GM23248 (cell line): ENCODE measurements around the gene ZNF277. TPM values are rescaled to one million over a fixed set of nuclear protein-coding genes. Genes with fewer than 3 reads are reported as not detected.

Experiments
- DNase-seq: peaks from one replicate; pipeline ENCODE4 v3.0.0-alpha.2; 2015
- H2AFZ ChIP-seq: fragments of 200-600 bp; sonication (generic); 2 replicates; pipeline ENCODE4 v1.6.1; 2016; ENCODE audit warnings: antibody characterized with exemption
- H3F3A ChIP-seq: fragments of 200-600 bp; sonication (generic); 2 replicates; pipeline ENCODE4 v1.6.1; 2016; ENCODE audit warnings: mild to moderate bottlenecking, antibody characterized with exemption, mixed run types; ENCODE audit not compliant: insufficient read depth
- H3K27ac ChIP-seq: fragments of 200-600 bp; sonication (generic); 2 replicates; pipeline ENCODE4 v1.5.1; 2016; ENCODE audit warnings: mild to moderate bottlenecking
- H3K27me3 ChIP-seq: fragments of 200-600 bp; sonication (generic); replicated peaks from 2 replicates; pipeline ENCODE4 v1.6.1; 2016; ENCODE audit warnings: mild to moderate bottlenecking; ENCODE audit not compliant: insufficient read depth
- H3K36me3 ChIP-seq: fragments of 200-600 bp; sonication (generic); 2 replicates; pipeline ENCODE4 v1.6.1; 2016; ENCODE audit warnings: low read depth, mild to moderate bottlenecking
- H3K4me1 ChIP-seq: fragments of 200-600 bp; sonication (generic); 2 replicates; pipeline ENCODE4 v1.6.1; 2016; ENCODE audit warnings: mild to moderate bottlenecking; ENCODE audit not compliant: insufficient read depth
- H3K4me2 ChIP-seq: fragments of 200-600 bp; sonication (generic); one replicate; pipeline ENCODE4 v1.6.1; 2016; ENCODE audit warnings: mild to moderate bottlenecking; ENCODE audit not compliant: unreplicated experiment
- H3K4me3 ChIP-seq: fragments of 200-600 bp; sonication (generic); 2 replicates; pipeline ENCODE4 v1.5.1; 2016; ENCODE audit warnings: mild to moderate bottlenecking
- H3K79me2 ChIP-seq: fragments of 200-600 bp; sonication (generic); 2 replicates; pipeline ENCODE4 v1.6.1; 2016; ENCODE audit warnings: mild to moderate bottlenecking; ENCODE audit not compliant: insufficient read depth
- H3K9ac ChIP-seq: fragments of 200-600 bp; sonication (generic); 2 replicates; pipeline ENCODE4 v1.6.1; 2016; ENCODE audit warnings: mild to moderate bottlenecking
- H3K9me2 ChIP-seq: fragments of 200-600 bp; sonication (generic); 2 replicates; pipeline ENCODE4 v1.6.1; 2016; ENCODE audit warnings: mixed run types, mild to moderate bottlenecking, moderate library complexity; ENCODE audit not compliant: insufficient read depth
- H3K9me3 ChIP-seq: fragments of 200-600 bp; sonication (generic); one replicate; pipeline ENCODE4 v1.6.1; 2017; ENCODE audit warnings: low read depth
- H4K20me1 ChIP-seq: fragments of 200-600 bp; sonication (generic); 2 replicates; pipeline ENCODE4 v1.6.0; 2016; ENCODE audit not compliant: insufficient read depth
- EZH2 ChIP-seq: fragments of 200-600 bp; sonication (generic); IDR thresholded peaks from 2 replicates; pipeline ENCODE4 v1.6.1; 2018; ENCODE audit warnings: antibody characterized with exemption, mild to moderate bottlenecking; ENCODE audit not compliant: insufficient read depth, poor library complexity, severe bottlenecking
- EZH2phosphoT487 ChIP-seq: fragments of 200-600 bp; sonication (generic); IDR thresholded peaks from 2 replicates; pipeline ENCODE4 v1.6.1; 2018; ENCODE audit warnings: antibody characterized with exemption, moderate library complexity, mild to moderate bottlenecking, low read depth; ENCODE audit not compliant: insufficient read depth
- WGBS, 2 experiments: methylation state at CpG; one replicate each; pipeline ENCODE4 v1.1.6; 2015 to 2017; ENCODE audit warnings: low lambda C conversion rate in 2 of 2, low coverage in 1 of 2; ENCODE audit errors: missing lambda C conversion rate in 2 of 2; 5-methylcytosine and 5-hydroxymethylcytosine counted together
- in situ Hi-C: fragments of 300-500 bp; cut with MboI; formaldehyde crosslinking; loops from 2 replicates; pipeline ENCODE4 v1.15.0; 2020
- polyA plus RNA-seq: library from polyadenylated mRNA; unstranded; fragments of >200 nt; fragmentation: Nextera tagmentation; extraction: Ambion mirVana; gene quantifications from 2 replicates; pipeline ENCODE4 v1.2.1, GENCODE V29; 2016
- total RNA-seq: library from RNA; depleted of rRNA; stranded (reverse); fragments of >200 nt; shearing (Covaris generic); gene quantifications from 2 replicates; pipeline ENCODE4 v1.2.3, GENCODE V29; 2014

ZNF277 gene
- total and polyA plus RNA-seq, 2 experiments from 2014 or later: 10.0 to 25.1 TPM

DNA sequence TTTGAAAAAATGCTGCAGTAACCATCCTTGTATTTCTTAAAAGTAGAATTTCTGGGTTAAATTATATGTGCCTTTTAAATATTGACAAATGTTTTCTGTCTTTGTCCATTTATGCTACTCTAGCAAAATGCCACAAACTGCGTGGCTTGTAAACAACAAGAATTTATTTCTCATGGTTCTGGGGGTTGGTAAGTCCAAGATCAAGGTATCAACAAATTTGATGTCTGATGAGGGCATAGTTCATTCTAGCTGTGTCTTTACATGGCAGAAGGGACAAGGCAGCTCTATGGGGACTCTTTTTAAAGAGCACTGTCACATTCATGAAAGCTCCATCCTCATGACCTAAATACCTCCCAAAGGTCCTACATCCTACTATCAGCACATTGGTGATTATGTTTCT lies 27.7 kb downstream of the ZNF277 start:
- H3F3A ChIP-seq: no peaks in the 10 kb centered on the region
- DNase-seq: no peak
- no peaks in the 10 kb centered on the region for H3K27me3 ChIP-seq
- H3K79me2 ChIP-seq: peaks cover 52% of the 10 kb centered on the region
- no peak overlapping the region for H3K4me2 ChIP-seq
- H3K4me1 ChIP-seq: 0 out of 2 replicates have a peak, but pooled peaks cover 9% of the 10 kb centered on the region
- in situ Hi-C loops: no loop called here
- WGBS, 2 experiments: 98 to 100% methylated on average over 1 of the region's 1 CpG
- no peaks in the 10 kb centered on the region for H3K9me3 ChIP-seq
- no peak overlapping the region for H2AFZ ChIP-seq
- no peak overlapping the region for H3K9ac ChIP-seq
- no peak overlapping the region for H3K4me3 ChIP-seq
- 0 out of 2 replicates have a peak, but pooled peaks cover 4% of the 10 kb centered on the region for H4K20me1 ChIP-seq
- no peaks in the 10 kb centered on the region; the same call in 1 of the 2 replicates for H3K9me2 ChIP-seq
- no peak for TF ChIP-seq EZH2phosphoT487
- no peak for TF ChIP-seq EZH2
- no peaks in the 10 kb centered on the region for H3K36me3 ChIP-seq
- H3K27ac ChIP-seq: no peak overlapping the region

DNA sequence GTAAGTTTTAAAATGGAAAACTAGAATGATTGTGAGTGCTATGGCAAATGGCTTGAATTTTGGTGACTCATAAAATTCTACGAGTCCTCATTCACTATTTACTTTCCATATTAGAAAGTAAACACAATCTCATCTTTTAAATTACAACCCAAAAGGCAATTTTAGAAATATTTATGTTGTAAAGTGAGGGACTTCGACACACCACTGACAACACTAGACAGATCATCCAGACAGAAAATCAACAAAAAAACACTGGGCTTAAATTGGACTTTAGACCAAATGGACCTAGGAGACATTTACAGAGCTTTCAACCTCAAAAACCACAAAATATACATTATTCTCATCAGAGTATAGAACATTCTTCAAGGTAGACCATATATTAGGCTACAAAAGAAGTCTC lies 30.1 kb downstream of the ZNF277 start:
- Histone ChIP-seq H2AFZ (no peak overlapping the region), H3K9me3 (no peaks in the 10 kb centered on the region), H3K4me3 (no peak overlapping the region), H3K27ac (no peak overlapping the region), H3K9ac (no peak overlapping the region), H3K27me3 (no peaks in the 10 kb centered on the region), H3K4me1 (0 out of 2 replicates have a peak, but pooled peaks cover 12% of the 10 kb centered on the region), H3K4me2 (no peak overlapping the region), H4K20me1 (0 out of 2 replicates have a peak, but pooled peaks cover 4% of the 10 kb centered on the region), H3K79me2 (peaks cover 45% of the 10 kb centered on the region), H3K36me3 (no peaks in the 10 kb centered on the region), H3K9me2 (no peaks in the 10 kb centered on the region; the same call in 1 of the 2 replicates), H3F3A (no peaks in the 10 kb centered on the region)
- 91 to 97% methylated on average over 2 of the region's 2 CpGs for WGBS, 2 experiments
- TF ChIP-seq EZH2phosphoT487 (no peak), EZH2 (no peak)
- no peak for DNase-seq
- in situ Hi-C loops: no loop called here

DNA sequence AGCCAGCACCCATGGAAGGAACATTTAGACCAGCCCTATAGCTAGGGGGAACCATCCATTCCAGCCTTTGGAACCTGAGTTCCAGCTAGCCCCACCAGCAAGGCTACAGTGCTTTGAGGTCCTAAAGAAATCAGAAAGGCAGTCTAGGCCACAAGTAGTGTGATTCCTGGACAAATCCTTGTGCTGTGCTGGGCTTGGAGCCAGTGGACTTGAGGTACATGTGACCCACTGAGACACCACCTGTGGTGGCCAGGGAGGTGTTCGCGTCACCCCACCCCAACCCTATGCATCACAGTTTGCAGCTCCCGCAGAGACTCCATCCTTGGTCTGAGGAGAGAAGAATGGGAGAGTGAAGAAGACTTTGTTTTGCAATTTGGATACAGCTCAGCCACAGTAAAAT lies 31.8 kb downstream of the ZNF277 start:
- H3K4me3 ChIP-seq: no peak overlapping the region
- no peak for TF ChIP-seq EZH2
- TF ChIP-seq EZH2phosphoT487: no peak
- 0 out of 2 replicates have a peak, but pooled peaks cover 12% of the 10 kb centered on the region for H3K4me1 ChIP-seq
- H3K9me3 ChIP-seq: no peaks in the 10 kb centered on the region
- H3F3A ChIP-seq: no peaks in the 10 kb centered on the region
- no peak overlapping the region for H3K9ac ChIP-seq
- 0 out of 2 replicates have a peak, but pooled peaks cover 4% of the 10 kb centered on the region for H4K20me1 ChIP-seq
- in situ Hi-C loops: no loop called here
- H3K79me2 ChIP-seq: peaks cover 34% of the 10 kb centered on the region
- no peaks in the 10 kb centered on the region for H3K27me3 ChIP-seq
- H2AFZ ChIP-seq: no peak overlapping the region
- no peak overlapping the region for H3K27ac ChIP-seq
- DNase-seq: no peak
- WGBS, 2 experiments: 97 to 100% methylated on average over 3 of the region's 3 CpGs
- H3K9me2 ChIP-seq: no peaks in the 10 kb centered on the region; the same call in 1 of the 2 replicates
- H3K4me2 ChIP-seq: no peak overlapping the region
- H3K36me3 ChIP-seq: no peaks in the 10 kb centered on the region

DNA sequence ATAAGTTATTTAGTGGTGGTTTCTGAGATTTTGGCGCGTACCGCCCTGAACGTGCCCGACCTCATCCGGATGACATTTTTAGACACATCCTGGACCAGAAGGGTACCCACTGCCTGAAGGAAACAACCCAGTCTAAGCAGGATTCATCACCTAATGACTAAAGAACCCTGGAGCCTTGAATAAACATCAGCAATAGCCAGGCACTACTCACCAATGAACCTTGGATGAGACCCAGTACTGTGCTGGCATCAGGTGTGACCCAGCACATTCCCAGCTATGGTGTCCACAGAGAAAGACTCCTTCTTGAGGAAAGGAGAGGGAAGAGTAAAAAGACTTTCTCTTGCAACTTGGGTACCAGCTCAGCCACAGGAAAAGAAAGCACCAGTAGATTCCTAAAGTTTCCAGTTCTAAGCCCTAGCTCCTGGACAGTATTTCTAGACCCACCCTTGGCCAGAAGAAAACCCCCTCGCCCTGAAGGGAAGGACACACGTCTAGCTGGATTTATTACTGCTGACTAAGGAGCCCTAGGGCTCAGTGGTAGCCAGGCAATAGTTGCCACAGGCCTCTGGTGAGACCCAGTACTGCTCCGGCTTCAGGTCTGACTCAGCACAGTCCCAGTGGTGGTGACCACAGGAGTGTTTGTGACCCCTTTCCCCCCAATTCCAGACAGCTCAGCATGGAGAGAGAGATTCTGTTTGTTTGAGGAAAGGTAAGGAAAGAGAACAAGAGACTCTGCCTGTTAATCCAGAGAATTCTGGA lies 32.5 kb downstream of the ZNF277 start:
- peak overlapping the region; percentile 39 for H3K27ac ChIP-seq
- H3K36me3 ChIP-seq: no peaks in the 10 kb centered on the region
- 0 out of 2 replicates have a peak, but pooled peaks cover 12% of the 10 kb centered on the region for H3K4me1 ChIP-seq
- H3K79me2 ChIP-seq: peaks cover 27% of the 10 kb centered on the region
- no peak overlapping the region for H3K4me3 ChIP-seq
- no peaks in the 10 kb centered on the region for H3K9me3 ChIP-seq
- 0 out of 2 replicates have a peak, but pooled peaks cover 4% of the 10 kb centered on the region for H4K20me1 ChIP-seq
- DNase-seq: peak; percentile 54
- H3F3A ChIP-seq: no peaks in the 10 kb centered on the region
- TF ChIP-seq EZH2 (no peak), EZH2phosphoT487 (no peak)
- no peaks in the 10 kb centered on the region for H3K27me3 ChIP-seq
- no peak overlapping the region for H3K4me2 ChIP-seq
- WGBS, 2 experiments: 73 to 77% methylated on average over 9 of the region's 9 CpGs
- no peak overlapping the region for H2AFZ ChIP-seq
- no peaks in the 10 kb centered on the region; the same call in 1 of the 2 replicates for H3K9me2 ChIP-seq
- H3K9ac ChIP-seq: no peak overlapping the region
- in situ Hi-C loops: no loop called here
